SK-N-SH (cell line): ENCODE data around the gene ECPAS. TPM values are rescaled to one million over a fixed set of nuclear protein-coding genes. Genes with fewer than 3 reads are reported as not detected.
"Not testable (repeated sequence)": the region's sequence is repeated elsewhere in the genome, so short reads cannot be mapped to it uniquely, and the experiment has no call there.

Source experiments
- CTCF ChIA-PET: fragments of 300-600, 350-600 bp; formaldehyde crosslinking; extraction: SDS; loops from one replicate; lab custom pipeline; 2021; lab: Yijun Ruan, JAX
- POLR2A ChIA-PET: fragments of 350-600 bp; sonication (Branson Sonifier 250); formaldehyde crosslinking; extraction: SDS; loops from one replicate; lab custom pipeline; 2020; ENCODE audit warnings: antibody characterized with exemption, inconsistent platforms; lab: Yijun Ruan, JAX
- DNase-seq: peaks from one replicate; pipeline ENCODE4 v3.0.0; 2012
- H2AFZ ChIP-seq: fragments of 200-600 bp; sonication (generic); 2 replicates; pipeline ENCODE4 v1.8.1; 2016; ENCODE audit warnings: antibody characterized with exemption, mild to moderate bottlenecking, low read depth
- H3F3A ChIP-seq: fragments of 200-600 bp; sonication (generic); replicated peaks from 2 replicates; pipeline ENCODE3; 2016; ENCODE audit warnings: antibody characterized with exemption, mild to moderate bottlenecking; ENCODE audit not compliant: insufficient read depth
- H3K27ac ChIP-seq, 2 experiments: fragments of 200-500 bp in 1 of 2; fragments of 200-600 bp in 1 of 2; sonication (Bioruptor generic) in 1 of 2; sonication (generic), shearing (Covaris generic) in 1 of 2; 2 replicates each; pipeline versions ENCODE4 v1.5.1 to v1.6.1; 2014 to 2016; ENCODE audit warnings: low read depth in 2 of 2, inconsistent platforms in 1 of 2, low read length in 1 of 2, mild to moderate bottlenecking in 1 of 2, mixed read lengths in 1 of 2
- H3K27me3 ChIP-seq: fragments of 200-600 bp; sonication (generic), shearing (Covaris generic); 2 replicates; pipeline ENCODE4 v1.6.1; 2016; ENCODE audit warnings: mixed run types; ENCODE audit not compliant: insufficient read depth
- H3K36me3 ChIP-seq, 2 experiments: fragments of 200-500 bp in 1 of 2; fragments of 200-600 bp in 1 of 2; sonication (Bioruptor generic) in 1 of 2; sonication (generic) in 1 of 2; replicated peaks in 1 of 2; 2 replicates each; pipeline versions ENCODE3 to v1.5.1; 2014 to 2016; ENCODE audit warnings: low read length in 1 of 2, mild to moderate bottlenecking in 1 of 2; ENCODE audit not compliant: insufficient read depth in 2 of 2, control insufficient read depth in 1 of 2
- H3K4me1 ChIP-seq, 2 experiments: fragments of 200-500 bp in 1 of 2; fragments of 200-600 bp in 1 of 2; sonication (Bioruptor generic) in 1 of 2; sonication (generic), shearing (Covaris generic) in 1 of 2; 2 replicates each; pipeline versions ENCODE4 v1.5.1 to v1.6.1; 2014 to 2016; ENCODE audit warnings: low read depth in 1 of 2, low read length in 1 of 2, mixed run types in 1 of 2; ENCODE audit not compliant: insufficient read depth in 2 of 2, control insufficient read depth in 1 of 2
- H3K4me2 ChIP-seq: fragments of 200-600 bp; sonication (generic), shearing (Covaris generic); 2 replicates; pipeline ENCODE4 v1.6.1; 2017; ENCODE audit warnings: mixed run types
- H3K4me3 ChIP-seq, 2 experiments: fragments of 200-500 bp in 1 of 2; fragments of 200-600 bp in 1 of 2; sonication (Bioruptor generic) in 1 of 2; sonication (generic), shearing (Covaris generic) in 1 of 2; 2 replicates each; pipeline versions ENCODE4 v1.5.1 to v1.8.1; 2014 to 2016; ENCODE audit warnings: low read depth in 2 of 2, inconsistent platforms in 1 of 2, low read length in 1 of 2, mild to moderate bottlenecking in 1 of 2, mixed read lengths in 1 of 2, moderate library complexity in 1 of 2
- H3K79me2 ChIP-seq: fragments of 200-600 bp; sonication (generic); 2 replicates; pipeline ENCODE4 v1.8.1; 2017; ENCODE audit warnings: mild to moderate bottlenecking; ENCODE audit not compliant: insufficient read depth
- H3K9ac ChIP-seq: fragments of 200-600 bp; sonication (generic); 2 replicates; pipeline ENCODE4 v1.6.1; 2017; ENCODE audit warnings: mixed run types
- H3K9me2 ChIP-seq: fragments of 200-600 bp; sonication (generic); 2 replicates; pipeline ENCODE4 v1.6.1; 2017; ENCODE audit warnings: mixed run types
- H3K9me3 ChIP-seq: fragments of 200-600 bp; sonication (generic); 2 replicates; pipeline ENCODE4 v1.6.1; 2017; ENCODE audit warnings: mixed run types, mild to moderate bottlenecking, moderate library complexity
- H4K20me1 ChIP-seq: fragments of 200-600 bp; sonication (generic); 2 replicates; pipeline ENCODE4 v1.6.1; 2017; ENCODE audit warnings: mild to moderate bottlenecking, mixed run types; ENCODE audit not compliant: insufficient read depth
- CHD2 ChIP-seq: fragments of 150-350 bp; IDR thresholded peaks from 2 replicates; pipeline ENCODE4 v1.6.1; 2018; ENCODE audit warnings: low read length; ENCODE audit not compliant: partially characterized antibody
- ELF1 ChIP-seq: IDR thresholded peaks from 2 replicates; pipeline ENCODE4 v1.4.0; 2012
- EZH2phosphoT487 ChIP-seq: fragments of 200-600 bp; sonication (generic); IDR thresholded peaks from 2 replicates; pipeline ENCODE4 v1.6.1; 2017; ENCODE audit warnings: low read depth, mixed run types, mild to moderate bottlenecking, antibody characterized with exemption, moderate library complexity, borderline replicate concordance
- FOXJ3 ChIP-seq: sonication (generic); formaldehyde crosslinking; IDR thresholded peaks from 2 replicates; pipeline ENCODE4 v1.5.1; 2020; ENCODE audit warnings: mild to moderate bottlenecking, missing genetic modification reagents
- JUND ChIP-seq: IDR thresholded peaks from 2 replicates; pipeline ENCODE4 v1.4.0; 2012
- MEF2A ChIP-seq: IDR thresholded peaks from 2 replicates; pipeline ENCODE4 v1.4.0; 2012; ENCODE audit warnings: low read depth, borderline replicate concordance
- POLR2AphosphoS5 ChIP-seq: IDR thresholded peaks from 2 replicates; pipeline ENCODE4 v1.6.1; 2012; ENCODE audit warnings: low read depth, low read length
- RFX5 ChIP-seq: IDR thresholded peaks from 2 replicates; pipeline ENCODE4 v1.6.1; 2012; ENCODE audit warnings: mild to moderate bottlenecking, improper control_type of control experiment, low read length
- RXRA ChIP-seq: IDR thresholded peaks from 2 replicates; pipeline ENCODE4 v1.4.0; 2012; ENCODE audit warnings: low read depth, mild to moderate bottlenecking, borderline replicate concordance
- SIN3A ChIP-seq: IDR thresholded peaks from 2 replicates; pipeline ENCODE4 v1.6.1; 2012; ENCODE audit warnings: low read depth, mild to moderate bottlenecking, low read length, moderate library complexity, borderline replicate concordance
- SMC3 ChIP-seq: IDR thresholded peaks from 2 replicates; pipeline ENCODE4 v1.6.1; 2012; ENCODE audit warnings: low read depth, low read length, improper control_type of control experiment
- TCF12 ChIP-seq: IDR thresholded peaks from 2 replicates; pipeline ENCODE4 v1.4.0; 2012
- TEAD4 ChIP-seq: IDR thresholded peaks from 2 replicates; pipeline ENCODE4 v1.4.0; 2012; ENCODE audit warnings: mild to moderate bottlenecking, borderline replicate concordance; ENCODE audit not compliant: insufficient read depth
- YY1 ChIP-seq: IDR thresholded peaks from 2 replicates; pipeline ENCODE4 v1.4.0; 2012; ENCODE audit warnings: low read depth, mild to moderate bottlenecking
- WGBS: methylation state at CpG from one replicate; pipeline ENCODE4 v1.1.6; 2017; ENCODE audit warnings: low lambda C conversion rate; 5-methylcytosine and 5-hydroxymethylcytosine counted together
- polyA plus RNA-seq, 3 experiments: library from polyadenylated mRNA; depleted of rRNA; stranded (reverse); fragments of >200 nt; gene quantifications; 2 replicates each; pipeline ENCODE4 v1.2.3, GENCODE V29; 2012
- TF ChIP-seq, protein P1 (sequence below): fragments of 150-350 bp; IDR thresholded peaks from 2 replicates; pipeline ENCODE4 v1.6.1; 2017; ENCODE audit warnings: antibody characterized with exemption, low read length, low read depth, borderline replicate concordance
- TF ChIP-seq, protein P2 (sequence below): IDR thresholded peaks from 2 replicates; pipeline ENCODE4; 2012
- TF ChIP-seq, protein P3 (sequence below): IDR thresholded peaks from 2 replicates; pipeline ENCODE4 v1.4.0; 2012; ENCODE audit warnings: low read depth
- TF ChIP-seq, protein P4 (sequence below): fragments of 150-350 bp; IDR thresholded peaks from 2 replicates; pipeline ENCODE4 v1.6.1; 2016; ENCODE audit warnings: mild to moderate bottlenecking, low read depth, low read length

ECPAS gene
- polyA plus RNA-seq, 1 of the 3 experiments (the other 2 are of a cell fraction): 17.9 TPM

DNA sequence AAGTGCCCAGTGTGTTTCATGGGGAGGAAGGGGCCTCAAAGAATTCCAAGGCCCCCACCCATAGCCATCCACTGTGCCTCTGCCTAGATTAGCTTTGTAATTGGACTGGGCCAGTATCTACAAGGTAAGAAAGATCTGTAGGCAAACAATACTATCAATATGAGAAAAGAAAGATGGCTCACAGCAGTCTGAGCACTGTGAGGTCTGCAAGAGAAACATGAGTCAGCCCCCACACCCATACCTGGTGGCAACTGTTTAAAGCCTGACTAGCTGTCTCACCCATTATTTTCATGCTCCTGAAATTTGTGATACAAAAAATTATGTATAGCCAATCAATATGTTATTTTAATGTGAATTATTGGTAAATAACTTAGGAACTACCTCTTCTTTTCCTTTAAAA lies 30.8 kb upstream of the ECPAS start:
- no peaks in the 10 kb centered on the region for H3K9me3 ChIP-seq
- TF ChIP-seq CHD2: no peak
- TF ChIP-seq, protein P1, sequence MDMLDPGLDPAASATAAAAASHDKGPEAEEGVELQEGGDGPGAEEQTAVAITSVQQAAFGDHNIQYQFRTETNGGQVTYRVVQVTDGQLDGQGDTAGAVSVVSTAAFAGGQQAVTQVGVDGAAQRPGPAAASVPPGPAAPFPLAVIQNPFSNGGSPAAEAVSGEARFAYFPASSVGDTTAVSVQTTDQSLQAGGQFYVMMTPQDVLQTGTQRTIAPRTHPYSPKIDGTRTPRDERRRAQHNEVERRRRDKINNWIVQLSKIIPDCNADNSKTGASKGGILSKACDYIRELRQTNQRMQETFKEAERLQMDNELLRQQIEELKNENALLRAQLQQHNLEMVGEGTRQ: no peak
- TF ChIP-seq, protein P2, sequence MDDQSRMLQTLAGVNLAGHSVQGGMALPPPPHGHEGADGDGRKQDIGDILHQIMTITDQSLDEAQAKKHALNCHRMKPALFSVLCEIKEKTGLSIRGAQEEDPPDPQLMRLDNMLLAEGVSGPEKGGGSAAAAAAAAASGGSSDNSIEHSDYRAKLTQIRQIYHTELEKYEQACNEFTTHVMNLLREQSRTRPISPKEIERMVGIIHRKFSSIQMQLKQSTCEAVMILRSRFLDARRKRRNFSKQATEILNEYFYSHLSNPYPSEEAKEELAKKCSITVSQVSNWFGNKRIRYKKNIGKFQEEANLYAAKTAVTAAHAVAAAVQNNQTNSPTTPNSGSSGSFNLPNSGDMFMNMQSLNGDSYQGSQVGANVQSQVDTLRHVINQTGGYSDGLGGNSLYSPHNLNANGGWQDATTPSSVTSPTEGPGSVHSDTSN: no peak
- no peak for TF ChIP-seq SIN3A
- no peak for TF ChIP-seq TEAD4
- TF ChIP-seq MEF2A: no peak
- CTCF ChIA-PET: no interaction called here
- H3K79me2 ChIP-seq: no peaks in the 10 kb centered on the region
- H3K4me1 ChIP-seq: no peaks in the 10 kb centered on the region
- H3K9me2 ChIP-seq: no peaks in the 10 kb centered on the region
- H2AFZ ChIP-seq: no peak overlapping the region
- H3K9ac ChIP-seq: no peak overlapping the region
- H3K4me3 ChIP-seq: no peak overlapping the region
- H3K27ac ChIP-seq: no peak overlapping the region
- H4K20me1 ChIP-seq: no peaks in the 10 kb centered on the region
- DNase-seq: no peak
- H3K4me2 ChIP-seq: no peak overlapping the region
- H3F3A ChIP-seq: no peaks in the 10 kb centered on the region
- H3K27me3 ChIP-seq: no peaks in the 10 kb centered on the region
- POLR2A ChIA-PET: no interaction called here
- no peaks in the 10 kb centered on the region for H3K36me3 ChIP-seq

DNA sequence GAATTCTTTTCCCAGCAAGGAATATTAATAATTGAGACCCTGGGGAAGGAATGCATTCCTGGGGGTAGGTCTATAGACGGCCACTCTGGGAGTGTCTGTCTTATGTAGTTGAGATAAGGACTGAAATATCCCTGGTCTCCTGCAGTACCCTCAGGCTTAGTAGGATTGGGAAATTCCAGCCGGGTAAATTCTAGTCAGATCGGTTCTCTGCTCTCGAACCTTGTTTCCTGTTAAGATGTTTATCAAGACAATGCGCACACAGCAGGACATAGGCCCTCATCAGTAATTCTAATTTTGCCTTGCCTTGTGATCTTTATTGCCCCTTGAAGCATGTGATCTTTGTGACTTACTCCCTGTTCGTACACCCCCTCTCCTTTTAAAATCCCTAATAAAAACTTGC lies 27.4 kb upstream of the ECPAS start:
- 41% methylated on average over 5 of the region's 6 CpGs for WGBS
- CTCF ChIA-PET, H3K4me3 ChIP-seq, H3F3A ChIP-seq, H3K4me1 ChIP-seq, POLR2A ChIA-PET, H3K4me2 ChIP-seq, H4K20me1 ChIP-seq, H3K9me3 ChIP-seq, H2AFZ ChIP-seq, H3K27ac ChIP-seq, H3K9me2 ChIP-seq, H3K79me2 ChIP-seq, H3K27me3 ChIP-seq, DNase-seq, H3K36me3 ChIP-seq, H3K9ac ChIP-seq: not testable (repeated sequence)

DNA sequence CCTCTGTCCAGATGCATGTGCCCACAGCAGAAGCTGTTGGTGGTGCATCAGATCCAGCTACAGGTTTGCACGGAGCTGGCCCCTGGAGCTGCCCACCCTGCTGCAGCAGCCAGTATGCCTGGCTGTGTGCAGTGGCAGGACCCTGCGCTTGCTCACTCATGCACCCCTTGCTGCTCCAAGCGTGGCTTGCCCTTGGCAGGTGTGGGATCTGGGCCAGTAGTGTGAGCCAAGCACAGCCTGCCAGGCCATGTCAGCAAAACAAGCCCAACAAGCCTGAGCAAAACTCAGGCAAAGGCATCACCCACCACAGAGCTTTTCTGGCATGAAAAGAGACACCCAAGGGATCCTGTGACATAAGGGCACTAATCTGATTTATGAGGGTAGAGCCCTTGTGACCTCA lies 18.3 kb upstream of the ECPAS start:
- no peaks in the 10 kb centered on the region for H3K4me1 ChIP-seq
- no peaks in the 10 kb centered on the region for H3K27me3 ChIP-seq
- DNase-seq: no peak
- no peaks in the 10 kb centered on the region for H3F3A ChIP-seq
- WGBS: 70% methylated on average over 3 of the region's 3 CpGs
- H3K27ac ChIP-seq: no peak overlapping the region
- H3K79me2 ChIP-seq: no peaks in the 10 kb centered on the region
- POLR2A ChIA-PET: no interaction called here
- no peak overlapping the region for H3K9ac ChIP-seq
- no peaks in the 10 kb centered on the region for H3K9me2 ChIP-seq
- no peaks in the 10 kb centered on the region for H3K9me3 ChIP-seq
- H2AFZ ChIP-seq: no peak overlapping the region
- H3K4me2 ChIP-seq: no peak overlapping the region
- no peak overlapping the region for H3K4me3 ChIP-seq
- H3K36me3 ChIP-seq: no peaks in the 10 kb centered on the region
- no peaks in the 10 kb centered on the region for H4K20me1 ChIP-seq
- CTCF ChIA-PET: no interaction called here
- TF ChIP-seq, protein P3, sequence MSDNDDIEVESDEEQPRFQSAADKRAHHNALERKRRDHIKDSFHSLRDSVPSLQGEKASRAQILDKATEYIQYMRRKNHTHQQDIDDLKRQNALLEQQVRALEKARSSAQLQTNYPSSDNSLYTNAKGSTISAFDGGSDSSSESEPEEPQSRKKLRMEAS: no peak
- TF ChIP-seq RFX5: no peak
- TF ChIP-seq ELF1: no peak
- TF ChIP-seq YY1: no peak
- TF ChIP-seq CHD2: no peak
- TF ChIP-seq SMC3: no peak
- no peak for TF ChIP-seq TCF12
- no peak for TF ChIP-seq JUND
- TF ChIP-seq FOXJ3 (CRISPR knock-in tag): no peak
- TF ChIP-seq, protein P4, sequence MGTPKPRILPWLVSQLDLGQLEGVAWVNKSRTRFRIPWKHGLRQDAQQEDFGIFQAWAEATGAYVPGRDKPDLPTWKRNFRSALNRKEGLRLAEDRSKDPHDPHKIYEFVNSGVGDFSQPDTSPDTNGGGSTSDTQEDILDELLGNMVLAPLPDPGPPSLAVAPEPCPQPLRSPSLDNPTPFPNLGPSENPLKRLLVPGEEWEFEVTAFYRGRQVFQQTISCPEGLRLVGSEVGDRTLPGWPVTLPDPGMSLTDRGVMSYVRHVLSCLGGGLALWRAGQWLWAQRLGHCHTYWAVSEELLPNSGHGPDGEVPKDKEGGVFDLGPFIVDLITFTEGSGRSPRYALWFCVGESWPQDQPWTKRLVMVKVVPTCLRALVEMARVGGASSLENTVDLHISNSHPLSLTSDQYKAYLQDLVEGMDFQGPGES: no peak
- TF ChIP-seq, protein P1: no peak
- TF ChIP-seq EZH2phosphoT487: no peak
- TF ChIP-seq RXRA: no peak
- no peak for TF ChIP-seq POLR2AphosphoS5
- no peak for TF ChIP-seq MEF2A
- TF ChIP-seq SIN3A: no peak
- TF ChIP-seq TEAD4: no peak
